GM19025 (cell line): Measurements from ENCODE around the gene ATF4.

Experiments
- ATAC-seq: cut with Tn5 transposase; IDR thresholded peaks from one replicate; pipeline ENCODE4 v1.9.1; 2021; ENCODE audit warnings: mild to moderate bottlenecking, low read depth, moderate library complexity; ENCODE audit not compliant: unreplicated experiment

ATF4 gene

GRCh38 chr22:39488563-39489083, 31.7 kb upstream of the ATF4 start:
- ATAC-seq: no peak

GRCh38 chr22:39489094-39490068, 31.0 kb upstream of the ATF4 start:
- no peak for ATAC-seq

- ATAC-seq: peak; percentile 83
Observed at GRCh38 chr22:39490135-39490798, 30.1 kb upstream of the ATF4 start.

GRCh38 chr22:39490966-39491680, 29.2 kb upstream of the ATF4 start:
- no peak for ATAC-seq

GRCh38 chr22:39491696-39492095, 28.7 kb upstream of the ATF4 start:
- ATAC-seq: no peak

- ATAC-seq: no peak
Observed at GRCh38 chr22:39492186-39492585, 28.2 kb upstream of the ATF4 start.

GRCh38 chr22:39493759-39494158, 26.6 kb upstream of the ATF4 start:
- no peak for ATAC-seq

- ATAC-seq: no peak
Observed at GRCh38 chr22:39494471-39495120, 25.8 kb upstream of the ATF4 start.

GRCh38 chr22:39496131-39496838, 24.1 kb upstream of the ATF4 start:
- no peak for ATAC-seq

- ATAC-seq: no peak
Observed at GRCh38 chr22:39497429-39497828, 22.9 kb upstream of the ATF4 start.

- no peak for ATAC-seq
Observed at GRCh38 chr22:39498368-39498767, 22.0 kb upstream of the ATF4 start.

- ATAC-seq: no peak
Observed at GRCh38 chr22:39498802-39499201, 21.6 kb upstream of the ATF4 start.

- no peak for ATAC-seq
Observed at GRCh38 chr22:39500101-39500500, 20.3 kb upstream of the ATF4 start.

- no peak for ATAC-seq
Observed at GRCh38 chr22:39501644-39502108, 18.7 kb upstream of the ATF4 start.

- ATAC-seq: peak; percentile 95
Observed at GRCh38 chr22:39502109-39502788, 18.1 kb upstream of the ATF4 start, which contains the start of gene MIEF1. TSS of gene MIEF1 (plus strand) at chr22:39502290. CDS start at chr22:39511295, 9,005 bp downstream.

GRCh38 chr22:39502789-39503409, 17.5 kb upstream of the ATF4 start:
- ATAC-seq: no peak

GRCh38 chr22:39503630-39504029, 16.7 kb upstream of the ATF4 start:
- ATAC-seq: no peak

GRCh38 chr22:39504071-39504470, 16.3 kb upstream of the ATF4 start:
- ATAC-seq: no peak
